ENCODE data around the gene BANK1.

The BANK1 gene

DNA sequence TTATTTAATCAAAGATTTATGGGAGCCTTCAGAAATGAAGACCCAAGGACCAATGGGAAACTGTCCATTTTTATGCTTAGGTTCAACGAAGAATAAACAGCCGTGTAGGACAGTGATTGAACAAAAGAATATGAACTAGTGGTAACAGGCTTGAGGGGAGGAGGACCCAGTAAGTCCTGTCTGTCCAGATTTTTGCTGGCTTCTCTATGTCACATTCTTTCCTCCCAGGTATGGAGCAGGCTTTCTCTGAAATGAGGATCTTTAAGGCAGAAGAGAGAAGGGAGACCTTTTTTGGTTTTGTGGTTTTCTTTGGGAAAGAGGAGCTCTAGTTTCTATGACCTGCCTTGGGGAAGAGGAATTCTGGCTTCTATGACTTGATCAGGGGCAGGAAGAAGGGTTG is 74.1 kb downstream of the BANK1 start:
- H3K4me3 ChIP-seq (replicated peaks in 1 of 2; ENCODE audit: low read depth in 2 of 2, low read length in 2 of 2): no peak overlapping the region
- DNase-seq (ENCODE audit: low read depth in 2 of 2): no peak
- TF ChIP-seq, protein P1, sequence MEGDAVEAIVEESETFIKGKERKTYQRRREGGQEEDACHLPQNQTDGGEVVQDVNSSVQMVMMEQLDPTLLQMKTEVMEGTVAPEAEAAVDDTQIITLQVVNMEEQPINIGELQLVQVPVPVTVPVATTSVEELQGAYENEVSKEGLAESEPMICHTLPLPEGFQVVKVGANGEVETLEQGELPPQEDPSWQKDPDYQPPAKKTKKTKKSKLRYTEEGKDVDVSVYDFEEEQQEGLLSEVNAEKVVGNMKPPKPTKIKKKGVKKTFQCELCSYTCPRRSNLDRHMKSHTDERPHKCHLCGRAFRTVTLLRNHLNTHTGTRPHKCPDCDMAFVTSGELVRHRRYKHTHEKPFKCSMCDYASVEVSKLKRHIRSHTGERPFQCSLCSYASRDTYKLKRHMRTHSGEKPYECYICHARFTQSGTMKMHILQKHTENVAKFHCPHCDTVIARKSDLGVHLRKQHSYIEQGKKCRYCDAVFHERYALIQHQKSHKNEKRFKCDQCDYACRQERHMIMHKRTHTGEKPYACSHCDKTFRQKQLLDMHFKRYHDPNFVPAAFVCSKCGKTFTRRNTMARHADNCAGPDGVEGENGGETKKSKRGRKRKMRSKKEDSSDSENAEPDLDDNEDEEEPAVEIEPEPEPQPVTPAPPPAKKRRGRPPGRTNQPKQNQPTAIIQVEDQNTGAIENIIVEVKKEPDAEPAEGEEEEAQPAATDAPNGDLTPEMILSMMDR (IDR thresholded peaks at IDR 0.05; ENCODE audit: low read depth, low read length): no peak

DNA sequence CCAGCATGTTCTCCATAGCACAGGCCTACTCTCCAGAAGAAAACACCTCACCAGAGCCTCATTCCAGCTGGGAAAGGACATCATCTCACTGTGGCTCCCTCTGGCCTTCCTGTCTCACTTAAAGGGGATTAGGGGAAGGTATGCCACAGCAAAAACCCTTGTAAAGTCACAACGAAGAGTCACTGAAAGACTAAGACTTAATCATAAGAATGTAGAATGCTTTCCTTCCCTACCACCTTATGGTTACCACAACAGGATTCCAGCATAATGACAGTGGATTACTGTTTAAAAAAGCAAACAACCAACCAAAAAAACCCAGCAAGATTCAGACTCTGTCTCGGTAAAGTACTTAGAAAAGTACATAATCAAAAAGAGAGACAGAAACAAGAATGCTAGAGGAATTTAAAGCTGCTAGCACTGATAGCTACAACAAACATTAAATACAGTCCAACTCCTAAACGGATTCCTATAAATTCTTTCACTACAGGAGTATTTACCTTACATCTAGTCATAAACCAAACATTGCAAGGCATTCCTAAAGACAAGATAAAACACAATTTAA is 75.1 kb downstream of the BANK1 start:
- TF ChIP-seq, protein P1 (IDR thresholded peaks at IDR 0.05; ENCODE audit: low read depth, low read length): no peak
- peak in 1 of 2 donors; percentile 23 for DNase-seq (ENCODE audit: low read depth in 2 of 2)

DNA sequence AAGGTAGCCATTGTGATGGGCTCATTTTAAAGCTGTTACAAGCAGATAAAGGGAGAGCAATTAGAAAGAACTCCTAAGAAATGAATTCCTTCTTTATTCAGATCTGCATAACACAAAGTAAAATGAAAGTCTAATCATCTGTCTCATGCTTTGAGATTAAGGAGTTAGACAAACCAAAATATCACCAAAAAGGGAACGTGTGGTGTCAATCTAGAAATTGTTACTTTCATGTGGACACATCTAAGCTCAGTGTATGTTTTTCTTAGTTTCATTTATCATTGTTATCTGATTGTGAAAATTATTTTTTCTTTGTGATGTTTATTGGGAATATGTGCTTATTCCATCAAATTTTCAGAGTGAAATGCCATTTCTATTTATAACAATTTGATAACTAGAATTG is 80.3 kb downstream of the BANK1 start:
- no peak overlapping the region for H3K4me3 ChIP-seq (replicated peaks in 1 of 2; ENCODE audit: low read depth in 2 of 2, low read length in 2 of 2)
- DNase-seq (ENCODE audit: low read depth in 2 of 2): no peak
- TF ChIP-seq, protein P1 (IDR thresholded peaks at IDR 0.05; ENCODE audit: low read depth, low read length): no peak

More for the DNA sequence above, 75.1 kb downstream of the BANK1 start:
- H3K4me3 ChIP-seq (replicated peaks in 1 of 2; ENCODE audit: low read depth in 2 of 2, low read length in 2 of 2): no peak overlapping the region

DNA sequence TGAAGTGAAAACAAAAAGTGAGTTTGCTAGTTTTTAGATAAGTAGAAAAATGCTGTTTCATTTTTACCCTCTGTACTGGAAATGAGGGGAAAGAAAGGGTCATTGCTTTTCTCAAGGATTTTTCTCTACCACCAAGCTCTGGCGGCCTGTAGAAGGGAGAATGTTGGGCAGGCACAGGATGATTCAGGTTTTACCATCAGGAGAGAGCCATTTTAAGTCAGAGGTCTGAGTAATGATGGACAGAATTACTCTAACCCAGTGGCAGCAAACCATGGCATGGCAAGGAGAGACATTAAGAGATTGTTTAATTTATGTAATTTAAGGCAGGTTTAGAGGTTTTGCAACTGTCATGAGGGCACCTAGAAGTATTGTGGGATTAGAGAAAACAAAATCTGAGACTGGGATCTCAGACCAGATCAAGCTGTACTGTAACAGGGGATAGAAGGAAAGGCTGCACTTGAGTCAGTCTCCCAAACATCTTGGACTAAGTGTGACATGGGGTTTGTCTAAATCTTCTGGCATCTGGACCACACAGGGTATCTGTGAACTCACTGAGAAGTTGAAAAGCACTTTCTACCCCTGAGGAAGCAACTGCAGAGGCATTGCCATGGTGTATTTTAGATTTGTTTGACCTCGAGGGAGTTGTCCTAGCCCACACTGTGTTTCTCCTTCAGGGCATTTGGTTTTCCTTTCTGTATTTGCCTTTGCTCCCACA is 81.6 kb downstream of the BANK1 start:
- DNase-seq (ENCODE audit: low read depth in 2 of 2): no peak
- TF ChIP-seq, protein P1 (IDR thresholded peaks at IDR 0.05; ENCODE audit: low read depth, low read length): no peak
- no peak overlapping the region for H3K4me3 ChIP-seq (replicated peaks in 1 of 2; ENCODE audit: low read depth in 2 of 2, low read length in 2 of 2)

DNA sequence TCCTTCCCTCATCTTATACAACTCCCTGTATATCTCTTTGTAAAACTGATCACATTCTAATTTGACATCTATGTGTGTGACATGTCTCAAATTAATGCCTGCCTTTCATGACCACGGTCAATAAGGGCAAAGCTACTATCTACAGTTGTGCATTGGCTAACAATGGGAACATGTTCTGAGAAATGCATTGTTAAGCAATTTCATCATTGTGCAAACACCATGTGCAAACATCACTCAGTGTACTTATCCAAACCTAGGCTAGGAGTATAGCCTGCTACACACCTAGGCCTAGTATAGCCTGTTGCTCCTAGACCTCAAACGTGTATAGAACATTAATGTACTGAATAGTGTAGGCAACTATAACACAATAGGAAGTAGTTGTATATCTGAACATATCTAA is 95.0 kb downstream of the BANK1 start:
- TF ChIP-seq, protein P1 (IDR thresholded peaks at IDR 0.05; ENCODE audit: low read depth, low read length): no peak
- peak in 1 of 2 donors; percentile 29 for DNase-seq (ENCODE audit: low read depth in 2 of 2)
- no peak overlapping the region for H3K4me3 ChIP-seq (replicated peaks in 1 of 2; ENCODE audit: low read depth in 2 of 2, low read length in 2 of 2)

DNA sequence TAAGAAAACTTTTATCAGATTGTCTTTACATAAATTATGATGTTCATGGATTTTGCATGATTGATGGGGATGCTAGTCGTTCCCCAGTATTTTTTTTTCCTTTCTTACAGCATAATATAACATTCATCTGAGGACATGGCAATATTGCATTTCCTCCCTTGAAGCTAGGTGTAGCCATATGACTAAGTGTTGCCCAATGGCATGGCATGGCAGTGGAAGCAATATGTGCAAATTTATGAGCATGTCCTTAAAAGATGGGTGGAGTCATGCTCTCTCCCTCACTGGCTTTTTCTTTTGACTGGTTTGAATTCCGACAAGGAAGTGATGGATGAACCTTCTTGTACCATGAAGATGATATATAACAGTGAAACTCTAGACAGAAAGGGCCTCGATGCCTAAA is 96.3 kb downstream of the BANK1 start:
- TF ChIP-seq, protein P1 (IDR thresholded peaks at IDR 0.05; ENCODE audit: low read depth, low read length): no peak
- DNase-seq (ENCODE audit: low read depth in 2 of 2): no peak
- no peak overlapping the region for H3K4me3 ChIP-seq (replicated peaks in 1 of 2; ENCODE audit: low read depth in 2 of 2, low read length in 2 of 2)

Measured in cardiac fibroblast (primary cell).